SK-N-SH (cell line): ENCODE results near the gene ZNF487.

Source experiments
- CHD2 ChIP-seq: fragments of 150-350 bp; IDR thresholded peaks from 2 replicates; pipeline ENCODE4 v1.6.1; 2018; ENCODE audit warnings: low read length; ENCODE audit not compliant: partially characterized antibody
- ELF1 ChIP-seq: IDR thresholded peaks from 2 replicates; pipeline ENCODE4 v1.4.0; 2012
- EZH2phosphoT487 ChIP-seq: fragments of 200-600 bp; sonication (generic); IDR thresholded peaks from 2 replicates; pipeline ENCODE4 v1.6.1; 2017; ENCODE audit warnings: low read depth, mixed run types, mild to moderate bottlenecking, antibody characterized with exemption, moderate library complexity, borderline replicate concordance
- GATA2 ChIP-seq: sonication (generic); formaldehyde crosslinking; IDR thresholded peaks from 2 replicates; pipeline ENCODE4 v1.5.0; 2020; ENCODE audit warnings: mild to moderate bottlenecking, missing genetic modification reagents
- MXI1 ChIP-seq: IDR thresholded peaks from 2 replicates; pipeline ENCODE4 v1.6.1; 2012; ENCODE audit warnings: mild to moderate bottlenecking, low read depth, low read length, improper control_type of control experiment
- POLR2AphosphoS5 ChIP-seq: IDR thresholded peaks from 2 replicates; pipeline ENCODE4 v1.6.1; 2012; ENCODE audit warnings: low read depth, low read length
- RCOR1 ChIP-seq: fragments of 150-350 bp; IDR thresholded peaks from 2 replicates; pipeline ENCODE4 v1.6.1; 2017; ENCODE audit warnings: antibody characterized with exemption, low read length
- SMC3 ChIP-seq: IDR thresholded peaks from 2 replicates; pipeline ENCODE4 v1.6.1; 2012; ENCODE audit warnings: low read depth, low read length, improper control_type of control experiment
- TAF1 ChIP-seq: IDR thresholded peaks from 2 replicates; pipeline ENCODE4 v1.6.1; 2012; ENCODE audit warnings: low read depth, mild to moderate bottlenecking, low read length, moderate library complexity, borderline replicate concordance
- YY1 ChIP-seq: IDR thresholded peaks from 2 replicates; pipeline ENCODE4 v1.4.0; 2012; ENCODE audit warnings: low read depth, mild to moderate bottlenecking
- TF ChIP-seq, protein P1 (sequence below): fragments of 200-600 bp; sonication (generic); IDR thresholded peaks from 2 replicates; pipeline ENCODE4 v1.6.1; 2017; ENCODE audit warnings: antibody characterized with exemption, mild to moderate bottlenecking, moderate library complexity
- TF ChIP-seq, protein P2 (sequence below): IDR thresholded peaks from 2 replicates; pipeline ENCODE4 v1.4.0; 2012; ENCODE audit warnings: low read depth

- TF ChIP-seq, protein P1, sequence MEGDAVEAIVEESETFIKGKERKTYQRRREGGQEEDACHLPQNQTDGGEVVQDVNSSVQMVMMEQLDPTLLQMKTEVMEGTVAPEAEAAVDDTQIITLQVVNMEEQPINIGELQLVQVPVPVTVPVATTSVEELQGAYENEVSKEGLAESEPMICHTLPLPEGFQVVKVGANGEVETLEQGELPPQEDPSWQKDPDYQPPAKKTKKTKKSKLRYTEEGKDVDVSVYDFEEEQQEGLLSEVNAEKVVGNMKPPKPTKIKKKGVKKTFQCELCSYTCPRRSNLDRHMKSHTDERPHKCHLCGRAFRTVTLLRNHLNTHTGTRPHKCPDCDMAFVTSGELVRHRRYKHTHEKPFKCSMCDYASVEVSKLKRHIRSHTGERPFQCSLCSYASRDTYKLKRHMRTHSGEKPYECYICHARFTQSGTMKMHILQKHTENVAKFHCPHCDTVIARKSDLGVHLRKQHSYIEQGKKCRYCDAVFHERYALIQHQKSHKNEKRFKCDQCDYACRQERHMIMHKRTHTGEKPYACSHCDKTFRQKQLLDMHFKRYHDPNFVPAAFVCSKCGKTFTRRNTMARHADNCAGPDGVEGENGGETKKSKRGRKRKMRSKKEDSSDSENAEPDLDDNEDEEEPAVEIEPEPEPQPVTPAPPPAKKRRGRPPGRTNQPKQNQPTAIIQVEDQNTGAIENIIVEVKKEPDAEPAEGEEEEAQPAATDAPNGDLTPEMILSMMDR, result no peak
- TF ChIP-seq SMC3, result no peak
- no peak for TF ChIP-seq GATA2 (CRISPR knock-in tag)
- no peak for TF ChIP-seq ELF1
- TF ChIP-seq POLR2AphosphoS5, result no peak
- TF ChIP-seq EZH2phosphoT487, result no peak
- TF ChIP-seq YY1, result no peak
- no peak for TF ChIP-seq MXI1
- no peak for TF ChIP-seq RCOR1
- TF ChIP-seq, protein P2, sequence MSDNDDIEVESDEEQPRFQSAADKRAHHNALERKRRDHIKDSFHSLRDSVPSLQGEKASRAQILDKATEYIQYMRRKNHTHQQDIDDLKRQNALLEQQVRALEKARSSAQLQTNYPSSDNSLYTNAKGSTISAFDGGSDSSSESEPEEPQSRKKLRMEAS, result no peak
- TF ChIP-seq TAF1, result no peak
- no peak for TF ChIP-seq CHD2
Observed at GRCh38 chr10:43387678-43388032, 49.3 kb upstream of the ZNF487 start.
